ENCODE data around the gene ACCSL.

Gene ACCSL

DNA sequence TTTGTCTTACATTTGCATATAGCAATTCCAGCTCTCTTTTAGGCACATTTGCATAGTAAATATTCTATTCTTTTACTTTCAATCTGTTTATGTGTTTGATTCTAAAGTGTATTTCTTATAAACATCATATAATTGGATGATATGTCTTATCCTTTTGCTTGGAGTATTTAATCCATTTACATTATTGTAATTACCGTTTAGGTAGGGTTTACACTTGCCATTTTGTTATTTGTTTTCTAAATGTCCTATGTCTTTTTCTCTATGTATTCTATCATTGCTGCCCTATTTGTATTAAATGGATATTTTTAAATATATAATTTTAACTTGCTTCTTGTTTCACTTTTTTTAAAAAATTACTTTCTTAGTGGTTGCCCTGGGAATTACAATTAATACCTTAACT is 22.8 kb upstream of the ACCSL start:
- no peak for ATAC-seq (ENCODE audit: low read depth)
- peaks cover 4% of the 10 kb centered on the region for H3K9me3 ChIP-seq (ENCODE audit: severe bottlenecking)
- H3K27me3 ChIP-seq (ENCODE audit: insufficient read depth, poor library complexity, severe bottlenecking) = peaks cover 6% of the 10 kb centered on the region
- no peaks in the 10 kb centered on the region for H3K4me1 ChIP-seq (ENCODE audit: insufficient read depth, poor library complexity, severe bottlenecking)
- no peak overlapping the region for H3K27ac ChIP-seq (ENCODE audit: poor library complexity, severe bottlenecking)
- no peaks in the 10 kb centered on the region for H3K36me3 ChIP-seq (ENCODE audit: low read depth)
- H3K4me3 ChIP-seq (ENCODE audit: severe bottlenecking) = no peak overlapping the region
- TF ChIP-seq, protein P1, sequence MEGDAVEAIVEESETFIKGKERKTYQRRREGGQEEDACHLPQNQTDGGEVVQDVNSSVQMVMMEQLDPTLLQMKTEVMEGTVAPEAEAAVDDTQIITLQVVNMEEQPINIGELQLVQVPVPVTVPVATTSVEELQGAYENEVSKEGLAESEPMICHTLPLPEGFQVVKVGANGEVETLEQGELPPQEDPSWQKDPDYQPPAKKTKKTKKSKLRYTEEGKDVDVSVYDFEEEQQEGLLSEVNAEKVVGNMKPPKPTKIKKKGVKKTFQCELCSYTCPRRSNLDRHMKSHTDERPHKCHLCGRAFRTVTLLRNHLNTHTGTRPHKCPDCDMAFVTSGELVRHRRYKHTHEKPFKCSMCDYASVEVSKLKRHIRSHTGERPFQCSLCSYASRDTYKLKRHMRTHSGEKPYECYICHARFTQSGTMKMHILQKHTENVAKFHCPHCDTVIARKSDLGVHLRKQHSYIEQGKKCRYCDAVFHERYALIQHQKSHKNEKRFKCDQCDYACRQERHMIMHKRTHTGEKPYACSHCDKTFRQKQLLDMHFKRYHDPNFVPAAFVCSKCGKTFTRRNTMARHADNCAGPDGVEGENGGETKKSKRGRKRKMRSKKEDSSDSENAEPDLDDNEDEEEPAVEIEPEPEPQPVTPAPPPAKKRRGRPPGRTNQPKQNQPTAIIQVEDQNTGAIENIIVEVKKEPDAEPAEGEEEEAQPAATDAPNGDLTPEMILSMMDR (IDR thresholded peaks at IDR 0.05; ENCODE audit: poor library complexity, severe bottlenecking) = no peak
- no peak for DNase-seq (ENCODE audit: low spot score)

DNA sequence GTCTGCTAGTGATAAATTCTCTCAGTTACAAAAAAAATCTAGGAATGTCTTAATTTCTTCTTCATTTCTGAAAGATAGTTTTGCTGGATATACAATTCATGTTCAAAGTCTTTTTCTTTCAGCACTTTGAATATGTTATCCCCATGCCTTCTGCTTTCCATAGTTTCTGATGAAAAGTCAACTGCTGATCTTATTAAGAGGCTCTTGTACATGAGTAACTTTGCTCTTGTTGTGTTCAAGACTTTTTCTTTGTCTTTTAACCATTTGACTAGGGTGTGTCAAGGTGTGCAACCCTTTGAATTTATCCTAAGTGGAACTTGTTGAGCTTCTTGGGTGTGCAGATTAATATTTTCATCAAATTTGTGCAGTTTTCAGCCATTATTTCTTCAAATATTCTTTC is 22.1 kb upstream of the ACCSL start:
- TF ChIP-seq, protein P1 (IDR thresholded peaks at IDR 0.05; ENCODE audit: poor library complexity, severe bottlenecking) = no peak
- no peak overlapping the region for H3K4me3 ChIP-seq (ENCODE audit: severe bottlenecking)
- H3K36me3 ChIP-seq (ENCODE audit: low read depth) = no peaks in the 10 kb centered on the region
- peaks cover 4% of the 10 kb centered on the region for H3K9me3 ChIP-seq (ENCODE audit: severe bottlenecking)
- no peak overlapping the region for H3K27ac ChIP-seq (ENCODE audit: poor library complexity, severe bottlenecking)
- no peak for ATAC-seq (ENCODE audit: low read depth)
- peaks cover 6% of the 10 kb centered on the region for H3K27me3 ChIP-seq (ENCODE audit: insufficient read depth, poor library complexity, severe bottlenecking)
- no peaks in the 10 kb centered on the region for H3K4me1 ChIP-seq (ENCODE audit: insufficient read depth, poor library complexity, severe bottlenecking)
- no peak for DNase-seq (ENCODE audit: low spot score)

DNA sequence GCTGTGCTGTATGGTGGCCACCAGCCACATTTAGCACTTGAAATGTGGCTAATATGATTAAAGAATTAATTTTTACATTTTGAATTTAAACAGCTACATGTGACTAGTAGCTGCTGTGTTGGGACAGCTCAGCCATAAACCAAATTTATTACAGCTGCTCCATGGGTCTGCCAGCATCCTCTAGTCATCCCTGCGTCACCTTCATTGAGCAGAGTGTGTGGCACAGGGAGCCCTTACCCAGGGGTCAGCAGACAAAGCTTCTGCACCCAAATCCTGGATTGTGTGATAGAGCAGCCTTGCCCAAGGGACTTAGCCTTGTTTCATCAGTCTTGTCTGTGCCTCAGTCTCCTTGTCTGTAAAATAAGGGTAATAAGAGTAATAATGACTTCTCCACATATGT is 19.4 kb upstream of the ACCSL start:
- DNase-seq (ENCODE audit: low spot score) = no peak
- Histone ChIP-seq H3K36me3 (ENCODE audit: low read depth) (no peaks in the 10 kb centered on the region), H3K4me1 (ENCODE audit: insufficient read depth, poor library complexity, severe bottlenecking) (no peaks in the 10 kb centered on the region), H3K27ac (ENCODE audit: poor library complexity, severe bottlenecking) (no peak overlapping the region), H3K4me3 (ENCODE audit: severe bottlenecking) (no peak overlapping the region), H3K27me3 (ENCODE audit: insufficient read depth, poor library complexity, severe bottlenecking) (peaks cover 6% of the 10 kb centered on the region), H3K9me3 (ENCODE audit: severe bottlenecking) (peaks cover 4% of the 10 kb centered on the region)
- no peak for ATAC-seq (ENCODE audit: low read depth)
- TF ChIP-seq, protein P1 (IDR thresholded peaks at IDR 0.05; ENCODE audit: poor library complexity, severe bottlenecking) = no peak

DNA sequence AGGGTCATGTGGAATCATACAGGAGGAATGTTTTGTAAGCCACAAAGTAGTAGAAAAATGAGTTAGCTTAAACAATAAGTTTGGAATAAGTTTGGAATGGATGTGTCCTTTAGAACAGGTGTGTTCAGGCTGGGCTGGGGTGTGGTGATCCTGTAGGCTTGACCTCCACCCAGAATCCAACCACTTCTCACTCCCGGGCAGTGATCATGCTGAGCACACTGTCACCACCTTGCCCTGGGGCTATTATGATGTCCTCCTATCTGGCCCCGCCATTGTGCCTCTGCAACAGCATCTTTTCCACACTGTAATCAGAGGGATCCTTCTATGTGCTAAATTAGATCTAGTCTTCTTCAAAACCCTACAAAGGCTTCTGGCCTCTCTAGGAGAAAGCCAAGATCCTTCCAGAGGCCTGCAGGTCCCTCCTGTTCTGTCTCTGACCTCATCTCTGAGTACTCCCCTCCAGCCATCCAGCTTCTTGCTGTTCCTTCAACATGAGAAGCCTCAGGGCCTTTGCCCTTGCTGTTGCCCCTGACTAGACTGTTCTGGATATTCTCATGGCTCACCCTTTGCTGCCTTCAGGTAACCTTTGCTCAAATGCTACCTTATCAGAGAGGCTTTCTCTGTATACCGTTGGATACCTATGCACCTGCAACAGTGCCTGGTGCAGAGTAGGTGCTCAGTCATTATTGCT is 18.8 kb upstream of the ACCSL start:
- ATAC-seq (ENCODE audit: low read depth) = no peak
- Histone ChIP-seq H3K27ac (ENCODE audit: poor library complexity, severe bottlenecking) (no peak overlapping the region), H3K9me3 (ENCODE audit: severe bottlenecking) (peaks cover 4% of the 10 kb centered on the region), H3K4me1 (ENCODE audit: insufficient read depth, poor library complexity, severe bottlenecking) (no peaks in the 10 kb centered on the region), H3K27me3 (ENCODE audit: insufficient read depth, poor library complexity, severe bottlenecking) (peaks cover 6% of the 10 kb centered on the region), H3K36me3 (ENCODE audit: low read depth) (no peaks in the 10 kb centered on the region), H3K4me3 (ENCODE audit: severe bottlenecking) (no peak overlapping the region)
- DNase-seq (ENCODE audit: low spot score) = no peak
- TF ChIP-seq, protein P1 (IDR thresholded peaks at IDR 0.05; ENCODE audit: poor library complexity, severe bottlenecking) = no peak

DNA sequence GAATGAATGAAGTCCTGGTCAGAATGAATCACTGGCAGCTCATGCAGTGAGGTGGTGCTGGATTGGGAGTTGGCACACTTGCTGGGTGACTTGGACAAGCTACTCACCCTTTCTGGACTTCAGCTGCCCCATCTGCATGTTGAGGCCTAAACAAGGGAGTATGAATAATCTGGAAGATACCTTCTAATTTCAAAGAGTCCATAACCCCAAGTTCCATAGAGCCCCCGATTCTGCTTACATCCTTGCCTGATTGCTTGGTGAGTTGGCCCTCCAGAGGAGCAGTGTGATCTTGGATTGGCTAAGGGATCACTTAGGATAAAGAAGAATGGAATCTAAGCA is 18.3 kb upstream of the ACCSL start:
- H3K27ac ChIP-seq (ENCODE audit: poor library complexity, severe bottlenecking) = no peak overlapping the region
- H3K4me3 ChIP-seq (ENCODE audit: severe bottlenecking) = no peak overlapping the region
- peaks cover 4% of the 10 kb centered on the region for H3K9me3 ChIP-seq (ENCODE audit: severe bottlenecking)
- DNase-seq (ENCODE audit: low spot score) (no peak), ATAC-seq (ENCODE audit: low read depth) (no peak)
- H3K27me3 ChIP-seq (ENCODE audit: insufficient read depth, poor library complexity, severe bottlenecking) = peaks cover 6% of the 10 kb centered on the region
- no peaks in the 10 kb centered on the region for H3K36me3 ChIP-seq (ENCODE audit: low read depth)
- H3K4me1 ChIP-seq (ENCODE audit: insufficient read depth, poor library complexity, severe bottlenecking) = no peaks in the 10 kb centered on the region
- TF ChIP-seq, protein P1 (IDR thresholded peaks at IDR 0.05; ENCODE audit: poor library complexity, severe bottlenecking) = no peak

Data from RWPE2 (cell line).